Astrocyte (in vitro differentiated cells and primary cell): Measurements from ENCODE around the gene DDX46.

Experiments used
- CTCF ChIP-seq: IDR thresholded peaks from 2 replicates; pipeline ENCODE4 v1.5.1; 2011; ENCODE audit warnings: low read depth, mild to moderate bottlenecking, inconsistent platforms, low read length, moderate library complexity; ENCODE audit not compliant: insufficient read depth
- EZH2 ChIP-seq: IDR thresholded peaks from 2 replicates; pipeline ENCODE4 v1.6.1; 2012; ENCODE audit warnings: mild to moderate bottlenecking, low read length, inconsistent platforms; ENCODE audit not compliant: insufficient read depth

DNA sequence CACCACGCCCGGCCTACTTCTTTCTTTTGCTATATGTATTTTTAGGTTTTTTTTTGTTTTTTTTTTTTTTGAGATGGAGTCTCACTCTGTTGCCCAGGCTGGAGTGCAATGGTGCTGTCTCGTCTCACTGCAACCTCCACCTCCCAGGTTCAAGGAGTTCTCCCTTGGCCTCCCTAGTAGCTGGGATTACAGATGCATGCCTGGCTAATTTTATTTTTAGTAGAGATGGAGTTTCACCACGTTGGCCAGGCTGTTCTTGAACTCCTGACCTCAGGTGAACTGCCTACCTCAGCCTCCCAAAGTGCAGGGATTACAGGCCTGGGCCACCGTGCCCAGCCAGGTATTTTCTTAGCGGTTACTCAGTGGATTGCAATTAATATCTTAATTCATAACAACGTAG is 63.3 kb downstream of the DDX46 start:
- no peak for TF ChIP-seq CTCF
- TF ChIP-seq EZH2: no peak
